ENCODE results near the gene USP17L17.
"Not testable (repeated sequence)": the region's sequence is repeated elsewhere in the genome, so short reads cannot be mapped to it uniquely, and the experiment has no call there.

USP17L17 gene, protein sequence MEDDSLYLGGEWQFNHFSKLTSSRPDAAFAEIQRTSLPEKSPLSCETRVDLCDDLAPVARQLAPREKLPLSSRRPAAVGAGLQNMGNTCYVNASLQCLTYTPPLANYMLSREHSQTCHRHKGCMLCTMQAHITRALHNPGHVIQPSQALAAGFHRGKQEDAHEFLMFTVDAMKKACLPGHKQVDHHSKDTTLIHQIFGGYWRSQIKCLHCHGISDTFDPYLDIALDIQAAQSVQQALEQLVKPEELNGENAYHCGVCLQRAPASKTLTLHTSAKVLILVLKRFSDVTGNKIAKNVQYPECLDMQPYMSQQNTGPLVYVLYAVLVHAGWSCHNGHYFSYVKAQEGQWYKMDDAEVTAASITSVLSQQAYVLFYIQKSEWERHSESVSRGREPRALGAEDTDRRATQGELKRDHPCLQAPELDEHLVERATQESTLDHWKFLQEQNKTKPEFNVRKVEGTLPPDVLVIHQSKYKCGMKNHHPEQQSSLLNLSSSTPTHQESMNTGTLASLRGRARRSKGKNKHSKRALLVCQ

DNA sequence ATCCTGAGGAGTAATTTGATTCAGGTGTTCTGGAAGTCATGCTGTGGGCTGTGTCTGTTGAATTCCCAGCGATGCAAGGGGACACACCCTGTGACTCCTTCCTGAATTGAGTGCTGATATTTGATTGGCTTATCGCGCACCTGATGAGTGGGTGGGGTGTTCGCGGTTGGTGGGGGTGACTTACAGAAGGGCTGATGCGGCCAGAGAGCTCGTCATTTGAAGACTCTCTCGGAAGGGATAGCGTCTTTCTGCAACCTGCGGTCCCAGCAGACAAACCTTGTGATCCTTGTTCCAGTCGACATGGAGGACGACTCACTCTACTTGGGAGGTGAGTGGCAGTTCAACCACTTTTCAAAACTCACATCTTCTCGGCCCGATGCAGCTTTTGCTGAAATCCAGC, at the start of gene USP17L17:
USP17L17 (plus strand) TSS at position 301 of the 400 bp plus-strand sequence; CDS start at position 301, 0 bp downstream.
- H3K27ac ChIP-seq (ENCODE audit: low read length); H3K4me1 ChIP-seq (ENCODE audit: insufficient read depth, low read length); H3K4me3 ChIP-seq (ENCODE audit: low read length); H3K9ac ChIP-seq (ENCODE audit: low read depth, low read length); H3K36me3 ChIP-seq (ENCODE audit: insufficient read depth, low read depth, low read length); H3K9me3 ChIP-seq (ENCODE audit: insufficient read depth, low read depth, low read length); H3K27me3 ChIP-seq (ENCODE audit: insufficient read depth, low read length): not testable (repeated sequence)

DNA sequence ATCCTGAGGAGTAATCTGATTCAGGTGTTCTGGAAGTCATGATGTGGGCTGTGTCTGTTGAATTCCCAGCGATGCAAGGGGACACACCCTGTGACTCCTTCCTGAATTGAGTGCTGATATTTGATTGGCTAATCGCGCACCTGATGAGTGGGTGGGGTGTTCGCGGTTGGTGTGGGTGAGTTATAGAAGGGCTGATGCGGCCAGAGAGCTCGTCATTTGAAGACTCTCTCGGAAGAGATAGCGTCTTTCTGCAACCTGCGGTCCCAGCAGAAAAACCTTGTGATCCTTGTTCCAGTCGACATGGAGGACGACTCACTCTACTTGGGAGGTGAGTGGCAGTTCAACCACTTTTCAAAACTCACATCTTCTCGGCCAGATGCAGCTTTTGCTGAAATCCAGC, 33.3 kb upstream of the USP17L17 start, which contains the start of gene USP17L10:
USP17L10 (plus strand) TSS at position 301 of the 400 bp plus-strand sequence; CDS start at position 301, 0 bp downstream.
- not testable (repeated sequence) for H3K27ac ChIP-seq (ENCODE audit: low read length); H3K36me3 ChIP-seq (ENCODE audit: insufficient read depth, low read depth, low read length); H3K4me3 ChIP-seq (ENCODE audit: low read length); H3K4me1 ChIP-seq (ENCODE audit: insufficient read depth, low read length); H3K9ac ChIP-seq (ENCODE audit: low read depth, low read length); H3K27me3 ChIP-seq (ENCODE audit: insufficient read depth, low read length); H3K9me3 ChIP-seq (ENCODE audit: insufficient read depth, low read depth, low read length)

DNA sequence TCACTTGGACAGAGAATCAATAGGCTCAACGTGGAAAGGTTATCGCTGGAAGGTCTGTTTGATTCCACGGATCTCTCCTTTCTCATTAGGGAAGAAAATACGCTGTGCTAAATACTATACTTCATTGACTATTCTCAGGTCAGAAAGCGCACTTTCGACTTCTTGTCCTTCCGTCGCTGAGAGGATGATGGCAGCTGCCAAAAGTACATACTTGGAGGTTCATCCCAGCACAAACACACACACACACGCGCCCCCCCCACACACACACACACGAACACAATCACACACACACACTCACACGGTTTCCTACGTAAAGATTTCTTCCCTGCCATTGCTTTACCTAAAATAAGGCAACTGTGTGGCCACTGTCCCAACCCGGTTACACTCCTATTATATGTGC, 29.0 kb upstream of the USP17L17 start:
- not testable (repeated sequence) for H3K4me1 ChIP-seq (ENCODE audit: insufficient read depth, low read length); H3K9ac ChIP-seq (ENCODE audit: low read depth, low read length); H3K36me3 ChIP-seq (ENCODE audit: insufficient read depth, low read depth, low read length); H3K4me3 ChIP-seq (ENCODE audit: low read length); H3K9me3 ChIP-seq (ENCODE audit: insufficient read depth, low read depth, low read length); H3K27ac ChIP-seq (ENCODE audit: low read length); H3K27me3 ChIP-seq (ENCODE audit: insufficient read depth, low read length)

DNA sequence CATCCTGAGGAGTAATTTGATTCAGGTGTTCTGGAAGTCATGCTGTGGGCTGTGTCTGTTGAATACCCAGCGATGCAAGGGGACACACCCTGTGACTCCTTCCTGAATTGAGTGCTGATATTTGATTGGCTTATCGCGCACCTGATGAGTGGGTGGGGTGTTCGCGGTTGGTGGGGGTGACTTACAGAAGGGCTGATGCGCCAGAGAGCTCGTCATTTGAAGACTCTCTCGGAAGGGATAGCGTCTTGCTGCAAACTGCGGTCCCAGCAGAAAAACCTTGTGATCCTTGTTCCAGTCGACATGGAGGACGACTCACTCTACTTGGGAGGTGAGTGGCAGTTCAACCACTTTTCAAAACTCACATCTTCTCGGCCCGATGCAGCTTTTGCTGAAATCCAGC, 28.6 kb upstream of the USP17L17 start, which contains the start of gene USP17L11:
USP17L11 (plus strand) TSS at position 301 of the 400 bp plus-strand sequence; CDS start at position 301, 0 bp downstream.
- not testable (repeated sequence) for H3K27ac ChIP-seq (ENCODE audit: low read length); H3K27me3 ChIP-seq (ENCODE audit: insufficient read depth, low read length); H3K4me3 ChIP-seq (ENCODE audit: low read length); H3K4me1 ChIP-seq (ENCODE audit: insufficient read depth, low read length); H3K9ac ChIP-seq (ENCODE audit: low read depth, low read length); H3K9me3 ChIP-seq (ENCODE audit: insufficient read depth, low read depth, low read length); H3K36me3 ChIP-seq (ENCODE audit: insufficient read depth, low read depth, low read length)

DNA sequence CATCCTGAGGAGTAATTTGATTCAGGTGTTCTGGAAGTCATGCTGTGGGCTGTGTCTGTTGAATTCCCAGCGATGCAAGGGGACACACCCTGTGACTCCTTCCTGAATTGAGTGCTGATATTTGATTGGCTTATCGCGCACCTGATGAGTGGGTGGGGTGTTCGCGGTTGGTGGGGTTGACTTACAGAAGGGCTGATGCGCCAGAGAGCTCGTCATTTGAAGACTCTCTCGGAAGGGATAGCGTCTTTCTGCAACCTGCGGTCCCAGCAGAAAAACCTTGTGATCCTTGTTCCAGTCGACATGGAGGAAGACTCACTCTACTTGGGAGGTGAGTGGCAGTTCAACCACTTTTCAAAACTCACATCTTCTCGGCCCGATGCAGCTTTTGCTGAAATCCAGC, 23.8 kb upstream of the USP17L17 start, which contains the start of gene USP17L12:
USP17L12 (plus strand) TSS at position 301 of the 400 bp plus-strand sequence; CDS start at position 301, 0 bp downstream.
- not testable (repeated sequence) for H3K4me1 ChIP-seq (ENCODE audit: insufficient read depth, low read length); H3K9me3 ChIP-seq (ENCODE audit: insufficient read depth, low read depth, low read length); H3K27ac ChIP-seq (ENCODE audit: low read length); H3K4me3 ChIP-seq (ENCODE audit: low read length); H3K27me3 ChIP-seq (ENCODE audit: insufficient read depth, low read length); H3K9ac ChIP-seq (ENCODE audit: low read depth, low read length); H3K36me3 ChIP-seq (ENCODE audit: insufficient read depth, low read depth, low read length)

DNA sequence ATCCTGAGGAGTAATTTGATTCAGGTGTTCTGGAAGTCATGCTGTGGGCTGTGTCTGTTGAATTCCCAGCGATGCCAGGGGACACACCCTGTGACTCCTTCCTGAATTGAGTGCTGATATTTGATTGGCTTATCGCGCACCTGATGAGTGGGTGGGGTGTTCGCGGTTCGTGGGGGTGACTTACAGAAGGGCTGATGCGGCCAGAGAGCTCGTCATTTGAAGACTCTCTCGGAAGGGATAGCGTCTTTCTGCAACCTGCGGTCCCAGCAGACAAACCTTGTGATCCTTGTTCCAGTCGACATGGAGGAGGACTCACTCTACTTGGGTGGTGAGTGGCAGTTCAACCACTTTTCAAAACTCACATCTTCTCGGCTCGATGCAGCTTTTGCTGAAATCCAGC, 19.1 kb upstream of the USP17L17 start, which contains the start of gene USP17L13:
USP17L13 (plus strand) TSS at position 301 of the 400 bp plus-strand sequence; CDS start at position 301, 0 bp downstream.
- not testable (repeated sequence) for H3K9me3 ChIP-seq (ENCODE audit: insufficient read depth, low read depth, low read length); H3K4me3 ChIP-seq (ENCODE audit: low read length); H3K9ac ChIP-seq (ENCODE audit: low read depth, low read length); H3K27ac ChIP-seq (ENCODE audit: low read length); H3K4me1 ChIP-seq (ENCODE audit: insufficient read depth, low read length); H3K36me3 ChIP-seq (ENCODE audit: insufficient read depth, low read depth, low read length); H3K27me3 ChIP-seq (ENCODE audit: insufficient read depth, low read length)

DNA sequence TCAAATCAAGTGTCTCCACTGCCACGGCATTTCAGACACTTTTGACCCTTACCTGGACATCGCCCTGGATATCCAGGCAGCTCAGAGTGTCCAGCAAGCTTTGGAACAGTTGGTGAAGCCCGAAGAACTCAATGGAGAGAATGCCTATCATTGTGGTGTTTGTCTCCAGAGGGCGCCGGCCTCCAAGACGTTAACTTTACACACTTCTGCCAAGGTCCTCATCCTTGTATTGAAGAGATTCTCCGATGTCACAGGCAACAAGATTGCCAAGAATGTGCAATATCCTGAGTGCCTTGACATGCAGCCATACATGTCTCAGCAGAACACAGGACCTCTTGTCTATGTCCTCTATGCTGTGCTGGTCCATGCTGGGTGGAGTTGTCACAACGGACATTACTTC, 13.4 kb upstream of the USP17L17 start:
- not testable (repeated sequence) for H3K4me3 ChIP-seq (ENCODE audit: low read length); H3K9me3 ChIP-seq (ENCODE audit: insufficient read depth, low read depth, low read length); H3K36me3 ChIP-seq (ENCODE audit: insufficient read depth, low read depth, low read length); H3K4me1 ChIP-seq (ENCODE audit: insufficient read depth, low read length); H3K27ac ChIP-seq (ENCODE audit: low read length); H3K27me3 ChIP-seq (ENCODE audit: insufficient read depth, low read length); H3K9ac ChIP-seq (ENCODE audit: low read depth, low read length)

DNA sequence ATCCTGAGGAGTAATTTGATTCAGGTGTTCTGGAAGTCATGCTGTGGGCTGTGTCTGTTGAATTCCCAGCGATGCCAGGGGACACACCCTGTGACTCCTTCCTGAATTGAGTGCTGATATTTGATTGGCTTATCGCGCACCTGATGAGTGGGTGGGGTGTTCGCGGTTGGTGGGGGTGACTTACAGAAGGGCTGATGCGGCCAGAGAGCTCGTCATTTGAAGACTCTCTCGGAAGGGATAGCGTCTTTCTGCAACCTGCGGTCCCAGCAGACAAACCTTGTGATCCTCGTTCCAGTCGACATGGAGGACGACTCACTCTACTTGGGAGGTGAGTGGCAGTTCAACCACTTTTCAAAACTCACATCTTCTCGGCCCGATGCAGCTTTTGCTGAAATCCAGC, 9.6 kb upstream of the USP17L17 start, which contains the start of gene USP17L15:
USP17L15 (plus strand) TSS at position 301 of the 400 bp plus-strand sequence; CDS start at position 301, 0 bp downstream.
- H3K4me1 ChIP-seq (ENCODE audit: insufficient read depth, low read length); H3K36me3 ChIP-seq (ENCODE audit: insufficient read depth, low read depth, low read length); H3K9me3 ChIP-seq (ENCODE audit: insufficient read depth, low read depth, low read length); H3K4me3 ChIP-seq (ENCODE audit: low read length); H3K9ac ChIP-seq (ENCODE audit: low read depth, low read length); H3K27me3 ChIP-seq (ENCODE audit: insufficient read depth, low read length); H3K27ac ChIP-seq (ENCODE audit: low read length): not testable (repeated sequence)

DNA sequence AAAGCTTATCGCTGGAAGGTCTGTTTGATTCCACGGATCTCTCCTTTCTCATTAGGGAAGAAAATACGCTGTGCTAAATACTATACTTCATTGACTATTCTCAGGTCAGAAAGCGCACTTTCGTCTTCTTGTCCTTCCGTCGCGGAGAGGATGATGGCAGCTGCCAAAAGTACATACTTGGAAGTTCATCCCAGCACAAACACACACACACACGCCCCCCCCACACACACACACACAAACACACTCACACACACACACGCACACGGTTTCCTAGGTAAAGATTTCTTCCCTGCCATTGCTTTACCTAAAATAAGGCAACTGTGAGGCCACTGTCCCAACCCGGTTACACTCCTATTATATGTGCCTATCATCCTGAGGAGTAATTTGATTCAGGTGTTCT, 5.2 kb upstream of the USP17L17 start:
- H3K27me3 ChIP-seq (ENCODE audit: insufficient read depth, low read length); H3K4me3 ChIP-seq (ENCODE audit: low read length); H3K4me1 ChIP-seq (ENCODE audit: insufficient read depth, low read length); H3K9me3 ChIP-seq (ENCODE audit: insufficient read depth, low read depth, low read length); H3K36me3 ChIP-seq (ENCODE audit: insufficient read depth, low read depth, low read length); H3K27ac ChIP-seq (ENCODE audit: low read length); H3K9ac ChIP-seq (ENCODE audit: low read depth, low read length): not testable (repeated sequence)

DNA sequence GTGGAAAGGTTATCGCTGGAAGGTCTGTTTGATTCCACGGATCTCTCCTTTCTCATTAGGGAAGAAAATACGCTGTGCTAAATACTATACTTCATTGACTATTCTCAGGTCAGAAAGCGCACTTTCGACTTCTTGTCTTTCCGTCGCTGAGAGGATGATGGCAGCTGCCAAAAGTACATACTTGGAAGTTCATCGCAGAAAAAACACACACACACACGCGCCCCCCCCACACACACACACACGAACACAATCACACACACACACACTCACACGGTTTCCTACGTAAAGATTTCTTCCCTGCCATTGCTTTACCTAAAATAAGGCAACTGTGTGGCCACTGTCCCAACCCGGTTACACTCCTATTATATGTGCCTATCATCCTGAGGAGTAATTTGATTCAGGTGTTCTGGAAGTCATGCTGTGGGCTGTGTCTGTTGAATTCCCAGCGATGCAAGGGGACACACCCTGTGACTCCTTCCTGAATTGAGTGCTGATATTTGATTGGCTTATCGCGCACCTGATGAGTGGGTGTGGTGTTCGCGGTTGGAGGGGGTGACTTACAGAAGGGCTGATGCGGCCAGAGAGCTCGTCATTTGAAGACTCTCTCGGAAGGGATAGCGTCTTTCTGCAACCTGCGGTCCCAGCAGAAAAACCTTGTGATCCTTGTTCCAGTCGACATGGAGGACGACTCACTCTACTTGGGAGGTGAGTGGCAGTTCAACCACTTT, 4.4 kb downstream of the USP17L17 start, which contains the start of gene USP17L18:
USP17L18 (plus strand) TSS at position 678 of the 728 bp plus-strand sequence; CDS start at position 678, 0 bp downstream.
- not testable (repeated sequence) for H3K4me3 ChIP-seq (ENCODE audit: low read length); H3K27ac ChIP-seq (ENCODE audit: low read length); H3K9me3 ChIP-seq (ENCODE audit: insufficient read depth, low read depth, low read length); H3K9ac ChIP-seq (ENCODE audit: low read depth, low read length); H3K4me1 ChIP-seq (ENCODE audit: insufficient read depth, low read length); H3K36me3 ChIP-seq (ENCODE audit: insufficient read depth, low read depth, low read length); H3K27me3 ChIP-seq (ENCODE audit: insufficient read depth, low read length)

DNA sequence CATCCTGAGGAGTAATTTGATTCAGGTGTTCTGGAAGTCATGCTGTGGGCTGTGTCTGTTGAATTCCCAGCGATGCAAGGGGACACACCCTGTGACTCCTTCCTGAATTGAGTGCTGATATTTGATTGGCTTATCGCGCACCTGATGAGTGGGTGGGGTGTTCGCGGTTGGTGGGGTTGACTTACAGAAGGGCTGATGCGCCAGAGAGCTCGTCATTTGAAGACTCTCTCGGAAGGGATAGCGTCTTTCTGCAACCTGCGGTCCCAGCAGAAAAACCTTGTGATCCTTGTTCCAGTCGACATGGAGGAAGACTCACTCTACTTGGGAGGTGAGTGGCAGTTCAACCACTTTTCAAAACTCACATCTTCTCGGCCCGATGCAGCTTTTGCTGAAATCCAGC, 9.4 kb downstream of the USP17L17 start, which contains the start of gene USP17L19:
USP17L19 (plus strand) TSS at position 301 of the 400 bp plus-strand sequence; CDS start at position 301, 0 bp downstream.
- not testable (repeated sequence) for H3K4me3 ChIP-seq (ENCODE audit: low read length); H3K36me3 ChIP-seq (ENCODE audit: insufficient read depth, low read depth, low read length); H3K9me3 ChIP-seq (ENCODE audit: insufficient read depth, low read depth, low read length); H3K27me3 ChIP-seq (ENCODE audit: insufficient read depth, low read length); H3K9ac ChIP-seq (ENCODE audit: low read depth, low read length); H3K27ac ChIP-seq (ENCODE audit: low read length); H3K4me1 ChIP-seq (ENCODE audit: insufficient read depth, low read length)

Measured in iPS-20b (cell line).